ENCODE measurements around the gene SIRT2.

DNA sequence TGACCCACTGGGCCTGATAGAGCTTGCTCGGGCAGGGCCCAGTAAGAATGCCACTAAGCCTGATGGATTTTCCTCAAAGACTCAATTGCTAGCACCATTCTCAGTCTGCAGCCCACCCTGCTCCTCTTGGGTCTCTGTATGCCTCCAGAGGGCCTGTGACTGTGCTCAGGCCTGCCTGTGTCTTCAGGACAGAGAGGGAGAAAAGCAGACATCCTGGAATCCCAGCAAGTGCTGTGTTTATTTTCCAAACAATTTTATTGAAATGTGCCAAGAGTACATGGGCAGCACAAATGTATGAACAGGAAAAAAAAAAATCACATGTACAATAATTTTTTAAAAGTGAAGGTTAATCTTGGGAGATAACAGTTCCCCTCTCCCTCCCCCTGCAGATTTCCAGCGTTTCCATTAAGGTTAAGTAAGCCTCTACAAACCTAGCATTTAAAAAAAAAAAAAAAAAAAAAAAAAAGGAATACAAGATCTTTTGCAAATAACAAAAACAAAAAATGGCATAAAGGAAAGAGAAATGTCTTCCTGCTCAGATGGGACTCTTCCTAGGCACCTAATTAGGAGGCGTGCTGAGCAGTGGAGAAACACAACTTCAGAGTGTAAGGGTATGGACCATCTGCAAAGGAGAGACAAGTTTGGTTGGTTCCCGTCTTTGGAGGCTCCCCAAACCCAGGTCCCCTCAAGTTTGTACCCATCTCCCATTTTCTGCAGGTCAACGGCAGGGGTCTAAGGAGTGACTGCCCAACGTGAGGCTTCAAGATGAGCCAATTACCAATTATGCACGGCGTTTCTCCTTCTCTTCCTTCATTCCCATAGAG lies 63.0 kb downstream of the SIRT2 start:
- TF ChIP-seq CTBP1 (IDR thresholded peaks at IDR 0.05; ENCODE audit: borderline replicate concordance) (no peak), SP1 (IDR thresholded peaks at IDR 0.05) (no peak), TARDBP (IDR thresholded peaks at IDR 0.05) (no peak), FOXA1 (IDR thresholded peaks at IDR 0.05) (no peak), ELF4 (IDR thresholded peaks at IDR 0.05) (no peak)

Measured in HEK293T (cell line).